GM15510 (cell line): ENCODE measurements around the gene CCDC27.

Experiments used
- POLR2A ChIP-seq: IDR thresholded peaks from 3 replicates; pipeline ENCODE4 v1.6.1; 2011; ENCODE audit warnings: borderline replicate concordance; ENCODE audit not compliant: insufficient read length; ENCODE audit errors: extremely low read depth

Gene CCDC27

GRCh38 chr1:3773572-3774275 is 21.5 kb downstream of the CCDC27 start:
- no peak for TF ChIP-seq POLR2A

GRCh38 chr1:3774276-3774945 is 22.2 kb downstream of the CCDC27 start:
- TF ChIP-seq POLR2A, result no peak

GRCh38 chr1:3774946-3775489 is 22.8 kb downstream of the CCDC27 start:
- no peak for TF ChIP-seq POLR2A

GRCh38 chr1:3775490-3776230 is 23.4 kb downstream of the CCDC27 start:
- no peak for TF ChIP-seq POLR2A

GRCh38 chr1:3776231-3776961 is 24.1 kb downstream of the CCDC27 start:
- TF ChIP-seq POLR2A, result no peak

- no peak for TF ChIP-seq POLR2A
Measured at GRCh38 chr1:3777078-3777547, 24.9 kb downstream of the CCDC27 start.

GRCh38 chr1:3777647-3778589 is 25.7 kb downstream of the CCDC27 start:
- TF ChIP-seq POLR2A, result no peak

GRCh38 chr1:3778590-3779264 is 26.5 kb downstream of the CCDC27 start:
- TF ChIP-seq POLR2A, result no peak

- no peak for TF ChIP-seq POLR2A
Measured at GRCh38 chr1:3779265-3779911, 27.1 kb downstream of the CCDC27 start.

- no peak for TF ChIP-seq POLR2A
Measured at GRCh38 chr1:3779912-3780416, 27.7 kb downstream of the CCDC27 start.

- TF ChIP-seq POLR2A, result no peak
Measured at GRCh38 chr1:3780901-3781300, 28.7 kb downstream of the CCDC27 start.

GRCh38 chr1:3783651-3784474 is 31.6 kb downstream of the CCDC27 start:
- no peak for TF ChIP-seq POLR2A

GRCh38 chr1:3785045-3785444 is 32.8 kb downstream of the CCDC27 start:
- no peak for TF ChIP-seq POLR2A
